GM12878 (cell line): ENCODE results near the gene NUP85. TPM values are rescaled to one million over a fixed set of nuclear protein-coding genes. Genes with fewer than 3 reads are reported as not detected.

ENCODE experiments used
- BCL3 ChIP-seq: IDR thresholded peaks from 2 replicates; pipeline ENCODE4 v1.6.1; 2011; ENCODE audit warnings: borderline replicate concordance, low read depth, mild to moderate bottlenecking, moderate library complexity, low read length; ENCODE audit not compliant: insufficient read depth, poor library complexity, severe bottlenecking
- CBX3 ChIP-seq: fragments of 200-600 bp; sonication (generic); IDR thresholded peaks from 2 replicates; pipeline ENCODE4 v1.6.1; 2016; ENCODE audit warnings: low read depth, borderline replicate concordance
- LARP7 ChIP-seq: fragments of 450-650 bp; IDR thresholded peaks from 2 replicates; pipeline ENCODE4 v1.6.1; 2017; ENCODE audit warnings: mild to moderate bottlenecking
- NFIC ChIP-seq: IDR thresholded peaks from 2 replicates; pipeline ENCODE4 v1.6.1; 2012; ENCODE audit warnings: low read depth, mild to moderate bottlenecking, inconsistent platforms, low read length, moderate library complexity
- NR2C2 ChIP-seq: IDR thresholded peaks from 2 replicates; pipeline ENCODE4 v1.6.1; 2011; ENCODE audit warnings: borderline replicate concordance, low read depth; ENCODE audit not compliant: control insufficient read depth, insufficient read length
- SREBF2 ChIP-seq: IDR thresholded peaks from 2 replicates; pipeline ENCODE4 v1.6.1; 2012; ENCODE audit warnings: mild to moderate bottlenecking, low read length
- SUZ12 ChIP-seq: fragments of 200-600 bp; sonication (generic); IDR thresholded peaks from one replicate; pipeline ENCODE4 v1.6.1; 2018; ENCODE audit warnings: antibody characterized with exemption, mild to moderate bottlenecking; ENCODE audit not compliant: unreplicated experiment
- ZBTB33 ChIP-seq: fragments of 450-650 bp; IDR thresholded peaks from 2 replicates; pipeline ENCODE4 v1.6.1; 2017; ENCODE audit warnings: mild to moderate bottlenecking
- ZNF207 ChIP-seq: fragments of 450-650 bp; IDR thresholded peaks from 2 replicates; pipeline ENCODE4 v1.6.1; 2014; ENCODE audit warnings: antibody characterized with exemption, mild to moderate bottlenecking, borderline replicate concordance
- polyA plus RNA-seq, 11 experiments: library from polyadenylated mRNA; depleted of rRNA in 4 of 11; unstranded in 6 of 11; stranded (reverse) in 5 of 11; fragments of >200 nt; fragmentation: Nextera tagmentation in 4 of 11; fragmentation: Illumina TruSeq in 1 of 11; extraction: Ambion mirVana in 4 of 11; extraction: Trizol in 1 of 11; gene quantifications; 1 replicate in 1 of 11; 2 replicates in 10 of 11; pipeline versions ENCODE4 v1.2.1 to v1.2.3, GENCODE V29; 2011 to 2016; ENCODE audit warnings: inconsistent platforms in 2 of 11, missing spikeins in 2 of 11, low read depth in 1 of 11
- total RNA-seq, 4 experiments: library from RNA; depleted of rRNA in 3 of 4; stranded (reverse); fragments of >200 nt in 3 of 4; fragmentation: Illumina TruSeq in 1 of 4; extraction: Trizol in 1 of 4; gene quantifications; 2 replicates each; pipeline versions ENCODE4 v1.2.1 to v1.2.3, GENCODE V29; 2013 to 2021

The NUP85 gene
- total and polyA plus RNA-seq, 10 of the 15 experiments (the other 5 are each of a cell fraction or from before 2014, with no cell fraction given) = 54.0 to 135 (median 95.4) TPM

GRCh38 chr17:75181110-75181509 lies 24.4 kb upstream of the NUP85 start (continued):
- TF ChIP-seq ZBTB33 (no peak), SUZ12 (no peak), ZNF207 (no peak), NR2C2 (no peak), SREBF2 (no peak), BCL3 (no peak), LARP7 (no peak), CBX3 (no peak), NFIC (no peak)
